ENCODE data around the gene SNHG17.

Gene SNHG17

GRCh38 chr20:38373231-38373867, 61.8 kb downstream of the SNHG17 start:
- no peak for DNase-seq (ENCODE audit: low read depth)

GRCh38 chr20:38372806-38373205, 62.3 kb downstream of the SNHG17 start:
- DNase-seq (ENCODE audit: low read depth) = no peak

All from fibroblast of gingiva (primary cell).